Subcutaneous abdominal adipose tissue (tissue), 5 donors: ENCODE data around the gene MAN1A1.

Experiments used
- H3K27ac ChIP-seq: one replicate; pipeline ENCODE4 v1.7.0; 2013; ENCODE audit warnings: low read depth, mild to moderate bottlenecking, inconsistent platforms, low read length, moderate library complexity
- H3K27me3 ChIP-seq, 5 donors: one replicate each; pipeline ENCODE4 v1.7.0; 2013; ENCODE audit warnings: low read length in 5 of 5, inconsistent platforms in 1 of 5; ENCODE audit not compliant: control insufficient read depth in 5 of 5, insufficient read depth in 4 of 5
- H3K36me3 ChIP-seq, 5 donors: one replicate each; pipeline ENCODE4 v1.7.0; 2013; ENCODE audit warnings: low read length in 5 of 5; ENCODE audit not compliant: control insufficient read depth in 5 of 5, insufficient read depth in 5 of 5
- H3K4me1 ChIP-seq, 5 donors: one replicate each; pipeline ENCODE4 v1.7.0; 2013; ENCODE audit warnings: low read length in 5 of 5, mild to moderate bottlenecking in 3 of 5, moderate library complexity in 1 of 5; ENCODE audit not compliant: control insufficient read depth in 5 of 5, insufficient read depth in 5 of 5
- H3K4me3 ChIP-seq, 5 donors: one replicate each; pipeline ENCODE4 v1.7.0; 2013; ENCODE audit warnings: low read length in 5 of 5, low read depth in 1 of 5
- H3K9ac ChIP-seq, 5 donors: one replicate each; pipeline ENCODE4 v1.7.0; 2013; ENCODE audit warnings: low read length in 5 of 5, mild to moderate bottlenecking in 4 of 5, moderate library complexity in 3 of 5
- H3K9me3 ChIP-seq, 5 donors: one replicate each; pipeline ENCODE4 v1.7.0; 2013; ENCODE audit warnings: low read length in 5 of 5; ENCODE audit not compliant: control insufficient read depth in 5 of 5
- donor health status: healthy.
- donor health status: healthy.
- donor health status: healthy.
- donor health status: healthy.
- donor health status: healthy.

Gene MAN1A1

DNA sequence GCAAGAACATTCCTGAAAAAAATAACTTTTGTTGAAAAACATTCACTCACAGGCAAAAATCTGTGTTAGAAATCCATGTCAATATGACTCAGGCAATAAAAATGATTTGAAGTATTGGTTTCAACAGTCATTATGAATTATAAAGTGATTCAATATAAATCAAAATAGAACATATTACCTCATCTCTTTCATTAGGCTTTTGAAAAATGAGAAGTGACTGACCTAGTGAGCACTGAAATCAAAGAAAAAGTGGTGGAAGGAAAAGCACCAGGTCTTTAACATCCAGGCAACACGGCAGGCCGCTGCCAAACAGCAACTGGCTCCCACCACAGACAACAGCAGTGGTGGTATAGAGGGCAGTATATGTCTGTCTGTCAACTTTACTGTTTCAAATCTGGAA lies 68.9 kb downstream of the MAN1A1 start:
- Histone ChIP-seq H3K9ac (no peak overlapping the region), H3K9me3 (no peaks in the 10 kb centered on the region), H3K27me3 (no peaks in the 10 kb centered on the region), H3K36me3 (peaks cover 4 to 15% (median 6%) of the 10 kb centered on the region in 5 donors), H3K4me3 (no peak overlapping the region), H3K4me1 (peaks cover 0 to 22% (median 16%) of the 10 kb centered on the region in 5 donors), H3K27ac (peak overlapping the region; percentile 38)

- Histone ChIP-seq H3K9ac (no peak overlapping the region), H3K27me3 (no peaks in the 10 kb centered on the region), H3K36me3 (peaks cover 4 to 15% (median 6%) of the 10 kb centered on the region in 5 donors), H3K4me1 (peaks cover 0 to 23% (median 16%) of the 10 kb centered on the region in 5 donors), H3K4me3 (no peak overlapping the region), H3K27ac (peak overlapping the region; percentile 38), H3K9me3 (no peaks in the 10 kb centered on the region)
Measured at GRCh38 chr6:119280080-119280479, 69.5 kb downstream of the MAN1A1 start.

GRCh38 chr6:119278625-119279024 lies 70.9 kb downstream of the MAN1A1 start:
- no peak overlapping the region for H3K4me3 ChIP-seq
- no peaks in the 10 kb centered on the region for H3K27me3 ChIP-seq
- peaks cover 2 to 21% (median 14%) of the 10 kb centered on the region in 5 donors for H3K4me1 ChIP-seq
- no peak overlapping the region for H3K27ac ChIP-seq
- H3K9ac ChIP-seq: no peak overlapping the region
- no peaks in the 10 kb centered on the region for H3K9me3 ChIP-seq
- H3K36me3 ChIP-seq: peaks cover 1 to 15% (median 6%) of the 10 kb centered on the region in 5 donors

GRCh38 chr6:119277052-119277451 lies 72.5 kb downstream of the MAN1A1 start:
- Histone ChIP-seq H3K9ac (no peak overlapping the region), H3K4me3 (no peak overlapping the region), H3K4me1 (peaks cover 0 to 18% (median 7%) of the 10 kb centered on the region in 5 donors), H3K27me3 (no peaks in the 10 kb centered on the region), H3K27ac (no peak overlapping the region), H3K36me3 (peaks cover 0 to 15% (median 6%) of the 10 kb centered on the region in 5 donors), H3K9me3 (no peaks in the 10 kb centered on the region)

DNA sequence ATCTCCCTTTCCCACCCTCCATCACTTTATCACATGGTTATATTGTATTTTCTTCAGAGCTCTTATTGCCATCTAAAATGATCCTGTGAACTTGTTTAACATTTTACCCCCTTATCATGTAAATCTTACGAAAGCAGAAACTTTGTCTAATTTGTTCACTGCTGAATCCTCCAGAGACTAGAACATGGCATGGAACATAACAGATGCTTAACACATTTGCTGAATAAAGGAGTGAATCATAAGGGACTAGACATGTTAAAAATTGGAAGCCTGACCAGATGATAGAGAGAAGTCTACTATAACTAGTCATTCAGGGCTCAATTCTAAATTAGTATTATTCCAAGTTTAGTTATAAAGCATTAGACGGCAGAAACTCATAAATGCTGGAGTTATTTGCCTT lies 73.3 kb downstream of the MAN1A1 start:
- Histone ChIP-seq H3K36me3 (peaks cover 0 to 15% (median 4%) of the 10 kb centered on the region in 5 donors), H3K27ac (no peak overlapping the region), H3K4me3 (no peak overlapping the region), H3K4me1 (peaks cover 0 to 18% (median 5%) of the 10 kb centered on the region in 5 donors), H3K27me3 (no peaks in the 10 kb centered on the region), H3K9me3 (no peaks in the 10 kb centered on the region), H3K9ac (no peak overlapping the region)

DNA sequence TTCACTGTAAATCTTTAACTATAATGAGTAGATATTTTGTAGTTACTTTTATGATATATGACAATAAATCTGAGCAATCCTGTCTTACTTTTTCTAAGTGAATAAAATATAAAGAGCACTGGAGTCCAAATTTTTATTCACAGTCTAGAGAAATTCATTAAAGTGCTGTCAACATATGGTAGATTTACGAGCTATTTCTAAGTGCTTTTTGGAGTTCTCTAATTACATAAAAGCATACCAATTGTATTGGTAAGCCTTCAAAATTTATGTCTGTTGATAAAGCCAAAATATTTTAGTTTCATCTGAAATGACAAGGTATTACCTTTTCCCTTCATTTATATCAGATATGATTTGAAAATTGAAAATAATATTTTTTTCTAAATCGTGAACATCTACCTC lies 75.4 kb downstream of the MAN1A1 start:
- no peak overlapping the region for H3K9ac ChIP-seq

GRCh38 chr6:119273272-119274196 lies 76.0 kb downstream of the MAN1A1 start:
- Histone ChIP-seq H3K9me3 (peaks cover 0 to 8% (median 3%) of the 10 kb centered on the region in 5 donors), H3K4me1 (peaks cover 0 to 18% (median 2%) of the 10 kb centered on the region in 5 donors), H3K27ac (peak overlapping the region; percentile 50), H3K27me3 (no peaks in the 10 kb centered on the region), H3K4me3 (no peak overlapping the region), H3K9ac (no peak overlapping the region), H3K36me3 (peaks cover 6 to 13% (median 8%) of the 10 kb centered on the region in 5 donors)

More for the DNA sequence above, 75.4 kb downstream of the MAN1A1 start:
- peaks cover 0 to 18% (median 2%) of the 10 kb centered on the region in 5 donors for H3K4me1 ChIP-seq
- peak overlapping the region; percentile 50 for H3K27ac ChIP-seq
- peaks cover 0 to 8% (median 3%) of the 10 kb centered on the region in 5 donors for H3K9me3 ChIP-seq
- H3K27me3 ChIP-seq: no peaks in the 10 kb centered on the region
- H3K36me3 ChIP-seq: peaks cover 3 to 11% (median 6%) of the 10 kb centered on the region in 5 donors
- H3K4me3 ChIP-seq: no peak overlapping the region

GRCh38 chr6:119270545-119270944 lies 79.0 kb downstream of the MAN1A1 start:
- H3K9me3 ChIP-seq: peaks cover 0 to 8% (median 3%) of the 10 kb centered on the region in 5 donors
- no peaks in the 10 kb centered on the region for H3K27me3 ChIP-seq
- H3K4me1 ChIP-seq: peaks cover 0 to 9% (median 2%) of the 10 kb centered on the region in 5 donors
- no peak overlapping the region for H3K9ac ChIP-seq
- no peak overlapping the region for H3K27ac ChIP-seq
- H3K4me3 ChIP-seq: no peak overlapping the region
- H3K36me3 ChIP-seq: peaks cover 6 to 18% (median 8%) of the 10 kb centered on the region in 5 donors

GRCh38 chr6:119269266-119270103 lies 80.1 kb downstream of the MAN1A1 start:
- H3K27me3 ChIP-seq: no peaks in the 10 kb centered on the region
- H3K4me3 ChIP-seq: no peak overlapping the region
- H3K4me1 ChIP-seq: peaks cover 0 to 9% (median 2%) of the 10 kb centered on the region in 5 donors
- peaks cover 6 to 18% (median 8%) of the 10 kb centered on the region in 5 donors for H3K36me3 ChIP-seq
- H3K9ac ChIP-seq: no peak overlapping the region
- no peak overlapping the region for H3K27ac ChIP-seq
- H3K9me3 ChIP-seq: peaks cover 0 to 8% (median 3%) of the 10 kb centered on the region in 5 donors
